Muscle of leg (tissue), 11 donors: ENCODE results near the gene ADGRA1. TPM values are rescaled to one million over a fixed set of nuclear protein-coding genes. Genes with fewer than 3 reads are reported as not detected.
"Not testable (repeated sequence)": the region's sequence is repeated elsewhere in the genome, so short reads cannot be mapped to it uniquely, and the experiment has no call there.

ENCODE experiments used
- DNase-seq: peaks from one replicate; pipeline ENCODE4 v3.0.0; 2013
- H3K27ac ChIP-seq: one replicate; pipeline ENCODE4 v1.5.1; 2013; ENCODE audit warnings: mild to moderate bottlenecking, low read length, control low read depth
- H3K27me3 ChIP-seq: one replicate; pipeline ENCODE4 v1.6.1; 2013; ENCODE audit warnings: low read length; ENCODE audit not compliant: control insufficient read depth, insufficient read depth
- H3K36me3 ChIP-seq: one replicate; pipeline ENCODE4 v1.6.1; 2013; ENCODE audit warnings: low read length; ENCODE audit not compliant: control insufficient read depth, insufficient read depth
- H3K4me1 ChIP-seq: one replicate; pipeline ENCODE4 v1.6.1; 2013; ENCODE audit warnings: low read length; ENCODE audit not compliant: control insufficient read depth, insufficient read depth
- H3K4me3 ChIP-seq: one replicate; pipeline ENCODE4 v1.5.1; 2013; ENCODE audit warnings: low read length, control low read depth
- H3K9me3 ChIP-seq: replicated peaks from 2 replicates; pipeline ENCODE4 v1.6.1; 2013; ENCODE audit warnings: low read depth, low read length; ENCODE audit not compliant: control insufficient read depth
- WGBS: methylation state at CpG from one replicate; pipeline ENCODE4 v1.1.5; 2013; ENCODE audit warnings: missing lambda C conversion rate; ENCODE audit not compliant: insufficient coverage; 5-methylcytosine and 5-hydroxymethylcytosine counted together
- polyA plus RNA-seq, 8 donors: library from polyadenylated mRNA; unstranded; fragments of 120-200 nt; gene quantifications; one replicate each; pipeline versions ENCODE4 v1.2.1 to v1.2.3, GENCODE V29; 2013; ENCODE audit warnings: inconsistent platforms in 1 of 8, low replicate concordance in 1 of 8; ENCODE audit not compliant: insufficient read length in 8 of 8, insufficient read depth in 1 of 8
- total RNA-seq: library from RNA; stranded (reverse); fragments of 120-200 nt; gene quantifications from one replicate; pipeline ENCODE4 v1.2.4, GENCODE V29; 2013

ADGRA1 gene
- total and polyA plus RNA-seq, 9 donors = 0.80 to 3.5 (median 2.9) TPM

DNA sequence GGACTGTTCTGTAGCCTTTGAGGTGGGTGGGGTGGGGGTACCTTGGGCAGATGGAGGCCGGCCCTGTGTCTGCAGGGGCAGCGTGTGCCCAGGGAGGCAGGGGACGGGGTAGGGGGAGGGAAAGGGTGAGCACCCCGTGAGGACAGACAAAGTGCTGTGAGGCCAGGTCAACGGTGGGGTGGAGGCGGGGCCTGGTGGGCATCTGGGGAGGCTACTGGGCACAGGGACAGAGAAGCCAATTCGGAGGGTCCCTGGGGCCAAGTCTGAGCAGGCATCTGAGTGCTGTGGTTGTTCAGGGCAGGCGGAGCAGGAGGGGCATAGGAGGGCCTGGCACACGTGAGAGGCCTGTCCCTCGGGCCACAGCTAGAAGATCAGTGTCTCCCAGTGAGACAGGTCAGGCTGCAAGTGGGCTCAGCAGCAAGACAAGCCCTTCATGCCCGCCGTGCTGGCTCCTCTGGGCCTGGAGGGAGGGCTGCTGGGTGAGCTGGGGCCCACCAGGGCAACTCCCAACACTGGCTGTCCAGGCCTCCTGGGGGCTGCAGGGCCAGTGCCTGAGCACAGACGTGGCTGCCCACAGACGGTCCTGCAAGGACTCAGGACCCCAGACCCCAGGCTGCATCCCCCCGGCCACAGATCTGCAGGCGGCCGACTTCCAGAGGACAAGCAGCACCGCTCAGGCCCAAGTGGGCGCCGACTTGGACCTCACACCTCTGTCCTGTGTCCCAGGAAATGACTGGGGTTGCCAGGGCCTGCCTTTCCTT lies 45.9 kb downstream of the ADGRA1 start:
- DNase-seq = no peak
- Histone ChIP-seq H3K4me1 (no peaks in the 10 kb centered on the region), H3K27me3 (no peaks in the 10 kb centered on the region), H3K27ac (no peak overlapping the region), H3K4me3 (no peak overlapping the region), H3K36me3 (no peaks in the 10 kb centered on the region), H3K9me3 (no peaks in the 10 kb centered on the region)
- WGBS = 79% methylated on average over 19 of the region's 20 CpGs

DNA sequence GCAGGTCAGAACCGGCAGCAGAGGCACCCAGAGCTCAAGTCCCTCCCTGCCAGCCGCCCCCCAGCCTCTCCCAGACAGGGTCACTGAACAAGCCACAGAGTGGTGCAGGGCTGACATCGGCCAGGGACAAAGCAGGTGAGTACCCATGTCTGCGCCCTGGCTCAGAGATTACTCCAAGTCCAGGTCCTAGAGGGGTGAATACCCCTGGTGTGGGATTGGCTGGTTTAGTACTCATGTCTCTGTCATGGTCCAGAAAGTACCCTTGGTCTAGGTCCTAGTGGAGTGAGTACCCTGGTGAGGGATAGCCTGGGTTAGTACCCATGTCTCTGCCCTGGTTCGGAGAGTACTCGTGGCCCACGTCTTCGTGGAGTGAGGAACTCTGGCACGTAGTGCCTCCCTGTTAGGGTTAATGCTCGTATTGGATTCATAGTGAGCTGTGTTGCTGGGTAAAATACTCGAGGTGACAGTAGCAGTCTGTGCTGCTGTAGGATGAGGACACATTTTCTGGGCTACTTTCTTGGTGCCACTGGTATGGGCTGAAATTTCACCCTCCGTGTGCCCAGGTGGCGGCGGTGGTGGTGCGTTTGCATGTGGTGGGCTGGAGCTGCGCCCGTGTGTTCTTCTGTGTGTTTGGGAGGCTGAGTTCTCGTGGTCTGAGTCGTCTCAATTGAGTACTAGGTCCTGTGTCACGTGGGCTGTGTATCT lies 46.8 kb downstream of the ADGRA1 start:
- Histone ChIP-seq H3K36me3 (no peaks in the 10 kb centered on the region), H3K27ac (no peak overlapping the region), H3K27me3 (peaks cover 1% of the 10 kb centered on the region), H3K9me3 (no peaks in the 10 kb centered on the region), H3K4me1 (no peaks in the 10 kb centered on the region), H3K4me3 (no peak overlapping the region)
- 62% methylated on average over 19 of the region's 20 CpGs for WGBS
- no peak for DNase-seq

DNA sequence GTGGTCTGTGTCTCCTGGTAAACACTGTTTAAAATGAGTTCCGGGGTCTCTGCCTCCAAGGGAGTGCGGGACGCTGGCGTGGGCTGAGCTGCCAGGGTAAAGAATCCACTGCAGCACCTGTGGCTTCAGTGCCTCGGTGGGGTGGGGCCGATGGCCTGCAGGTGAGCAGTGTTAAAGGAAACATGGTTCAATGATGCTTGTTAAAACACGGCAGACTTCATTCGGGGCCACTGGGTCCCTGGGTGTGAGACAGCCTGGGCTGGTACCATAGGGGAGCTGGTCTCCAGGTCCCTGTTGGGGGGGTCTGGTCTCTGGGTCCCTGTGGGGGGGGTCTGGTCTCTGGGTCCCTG lies 47.4 kb downstream of the ADGRA1 start:
- Histone ChIP-seq H3K4me1 (no peaks in the 10 kb centered on the region), H3K27ac (no peak overlapping the region), H3K36me3 (no peaks in the 10 kb centered on the region), H3K27me3 (peaks cover 4% of the 10 kb centered on the region), H3K4me3 (no peak overlapping the region), H3K9me3 (no peaks in the 10 kb centered on the region)
- WGBS = 82% methylated on average over 6 of the region's 8 CpGs
- DNase-seq = no peak

DNA sequence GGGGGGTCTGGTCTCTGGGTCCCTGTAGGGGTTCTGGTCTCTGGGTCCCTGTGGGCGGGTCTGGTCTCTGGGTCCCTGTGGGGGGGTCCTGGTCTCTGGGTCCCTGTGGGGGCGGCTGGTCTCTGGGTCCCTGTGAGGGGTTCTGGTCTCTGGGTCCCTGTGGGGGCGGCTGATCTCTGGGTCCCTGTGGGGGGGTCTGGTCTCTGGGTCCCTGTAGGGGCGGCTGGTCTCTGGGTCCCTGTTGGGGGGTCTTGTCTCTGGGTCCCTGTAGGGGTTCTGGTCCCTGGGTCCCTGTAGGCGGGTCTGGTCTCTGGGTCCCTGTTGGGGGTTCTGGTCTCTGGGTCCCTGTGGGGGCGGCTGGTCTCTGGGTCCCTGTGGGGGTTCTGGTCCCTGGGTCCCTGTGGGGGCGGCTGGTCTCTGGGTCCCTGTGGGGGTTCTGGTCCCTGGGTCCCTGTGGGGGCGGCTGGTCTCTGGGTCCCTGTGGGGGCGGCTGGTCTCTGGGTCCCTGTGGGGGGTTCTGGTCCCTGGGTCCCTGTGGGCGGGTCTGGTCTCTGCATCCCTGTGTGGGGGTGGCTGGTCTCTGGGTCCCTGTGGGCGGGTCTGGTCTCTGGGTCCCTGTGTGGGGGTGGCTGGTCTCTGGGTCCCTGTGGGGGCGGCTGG lies 49.9 kb downstream of the ADGRA1 start:
- no CpG with 5 or more reads among the region's 12 CpGs for WGBS
- peaks cover 16% of the 10 kb centered on the region for H3K27me3 ChIP-seq
- not testable (repeated sequence) for H3K4me3 ChIP-seq, H3K4me1 ChIP-seq, H3K9me3 ChIP-seq, H3K27ac ChIP-seq, H3K36me3 ChIP-seq, DNase-seq

DNA sequence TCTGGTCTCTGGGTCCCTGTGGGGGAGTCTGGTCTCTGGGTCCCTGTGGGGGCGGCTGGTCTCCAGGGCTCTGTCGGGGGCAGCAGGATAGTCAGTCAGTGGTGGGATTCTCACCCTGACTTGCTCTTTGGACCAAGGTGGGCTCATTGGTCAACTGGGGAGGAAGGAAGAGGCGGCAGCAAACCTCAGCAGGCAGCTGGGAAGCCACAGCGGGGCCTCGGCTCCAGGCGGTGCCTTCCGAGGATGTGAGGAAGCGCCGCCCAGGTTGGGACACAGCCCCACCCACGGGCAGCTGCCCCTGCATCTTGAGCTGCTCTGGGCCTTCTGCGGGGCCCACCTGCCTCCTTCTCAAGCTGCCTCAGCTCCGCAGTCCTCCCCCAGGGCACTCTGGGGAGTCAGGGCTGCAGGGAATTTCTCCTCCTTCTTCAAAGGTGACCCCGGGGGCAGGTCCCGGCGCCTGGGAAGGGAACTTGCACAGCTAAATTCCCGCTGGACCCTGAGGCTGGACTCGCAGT lies 51.9 kb downstream of the ADGRA1 start:
- no peak for DNase-seq
- H3K27me3 ChIP-seq = peaks cover 21% of the 10 kb centered on the region
- 46% methylated on average over 12 of the region's 17 CpGs for WGBS

DNA sequence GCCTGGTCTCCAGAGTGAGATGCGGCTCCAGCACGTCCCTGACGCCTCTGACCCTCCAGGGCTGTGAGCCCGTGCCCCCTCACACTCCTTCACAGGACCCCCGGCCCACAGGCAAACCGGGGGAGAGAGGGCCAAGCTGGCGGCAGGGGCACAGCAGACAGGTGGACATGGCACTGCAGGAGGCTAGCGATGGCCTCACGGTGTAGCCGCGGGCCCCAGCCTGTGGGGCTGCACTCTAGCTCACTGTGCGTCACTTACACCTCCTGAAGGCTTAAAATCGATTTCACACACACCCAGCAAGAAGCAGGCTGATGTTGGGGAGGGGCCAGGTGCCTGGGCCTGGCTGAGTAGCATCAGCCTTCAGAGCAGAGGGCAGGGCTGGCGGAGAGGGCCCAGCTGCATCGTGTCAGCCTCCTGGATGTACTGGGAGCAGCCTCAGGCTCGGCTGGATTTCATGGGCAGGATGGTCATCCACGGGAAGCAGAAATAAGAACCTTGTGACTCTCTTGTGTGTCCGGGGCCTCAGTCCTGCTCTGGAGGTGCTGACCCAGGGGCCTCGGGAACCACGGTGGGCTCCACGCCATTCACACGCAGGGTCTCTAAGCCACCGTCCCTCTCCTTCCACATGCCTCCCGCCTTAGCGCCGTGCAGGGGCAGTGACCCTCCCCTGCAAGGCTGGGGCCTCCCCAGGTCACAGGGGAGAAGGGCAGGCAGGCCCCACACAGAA lies 52.9 kb downstream of the ADGRA1 start:
- WGBS = 47% methylated on average over 19 of the region's 26 CpGs
- H3K27me3 ChIP-seq = peaks cover 26% of the 10 kb centered on the region
- no peak for DNase-seq

More for the DNA sequence above, 51.9 kb downstream of the ADGRA1 start:
- no peaks in the 10 kb centered on the region for H3K36me3 ChIP-seq
- H3K27ac ChIP-seq = no peak overlapping the region
- H3K4me1 ChIP-seq = peaks cover 5% of the 10 kb centered on the region
- no peaks in the 10 kb centered on the region for H3K9me3 ChIP-seq
- H3K4me3 ChIP-seq = no peak overlapping the region

DNA sequence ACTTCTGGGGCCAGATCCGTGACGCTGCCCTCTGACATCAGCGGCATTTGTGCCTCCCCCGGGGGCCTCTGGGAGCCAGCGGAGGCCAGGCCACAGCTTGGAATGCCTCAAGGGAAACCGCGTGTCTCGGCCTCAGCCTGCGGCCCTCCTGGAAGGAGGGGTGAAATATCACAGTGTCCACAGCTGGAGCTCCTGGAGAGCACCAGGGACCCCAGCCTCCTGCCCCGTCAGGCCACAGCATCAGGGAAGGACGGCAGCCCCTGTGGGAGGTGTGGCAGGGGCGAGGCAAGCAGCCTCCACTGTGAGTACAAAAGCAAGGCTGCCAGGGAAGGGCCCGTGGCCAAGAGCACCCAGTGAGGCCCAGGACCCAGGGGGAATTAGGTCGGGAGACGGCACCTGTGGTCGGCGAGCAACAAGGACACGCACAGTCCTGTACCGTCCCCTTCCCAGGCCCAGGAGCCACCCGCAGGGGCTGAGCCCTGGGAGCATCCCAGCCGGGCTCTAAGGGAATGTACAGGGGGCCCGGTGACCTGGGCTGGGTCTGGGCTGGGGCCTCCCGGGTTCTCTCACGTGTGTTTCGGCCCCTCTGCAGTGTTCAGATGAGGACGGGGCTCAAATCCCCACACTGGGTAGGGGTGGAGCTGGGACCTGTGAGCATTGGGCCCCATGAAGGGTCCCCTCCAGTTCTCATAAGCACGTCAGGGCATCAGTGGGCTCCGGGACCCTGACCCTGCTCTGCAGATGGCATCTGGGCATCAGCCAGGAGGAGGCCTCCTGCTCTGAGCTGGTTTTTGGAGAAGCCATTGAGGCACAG lies 53.6 kb downstream of the ADGRA1 start:
- no peaks in the 10 kb centered on the region for H3K36me3 ChIP-seq
- no peaks in the 10 kb centered on the region for H3K9me3 ChIP-seq
- DNase-seq = no peak
- H3K27me3 ChIP-seq = peaks cover 26% of the 10 kb centered on the region
- H3K4me3 ChIP-seq = no peak overlapping the region
- peaks cover 5% of the 10 kb centered on the region for H3K4me1 ChIP-seq
- WGBS = 64% methylated on average over 21 of the region's 28 CpGs
- H3K27ac ChIP-seq = no peak overlapping the region

More for the DNA sequence above, 52.9 kb downstream of the ADGRA1 start:
- no peaks in the 10 kb centered on the region for H3K9me3 ChIP-seq
- H3K4me3 ChIP-seq = no peak overlapping the region
- no peaks in the 10 kb centered on the region for H3K36me3 ChIP-seq
- no peak overlapping the region for H3K27ac ChIP-seq
- H3K4me1 ChIP-seq = peaks cover 5% of the 10 kb centered on the region

DNA sequence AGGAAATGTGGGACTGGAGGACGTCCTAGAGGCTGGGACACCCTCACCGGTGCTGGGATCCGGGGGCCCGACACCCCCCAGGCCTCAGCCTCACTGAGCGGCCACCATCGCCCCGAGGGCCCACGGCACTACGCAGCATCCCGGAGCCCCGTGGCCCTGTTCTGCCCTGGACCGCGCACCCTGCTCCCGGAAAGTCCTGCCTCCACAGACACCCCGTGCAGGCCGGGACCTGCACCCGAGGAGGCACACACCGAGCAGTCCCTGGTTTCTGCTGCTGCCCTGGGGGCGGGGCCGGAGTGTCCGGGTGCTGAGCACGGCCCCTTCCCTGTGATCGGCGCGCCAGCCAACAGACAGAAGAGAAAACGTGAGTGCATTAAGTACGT lies 54.2 kb downstream of the ADGRA1 start:
- no peak overlapping the region for H3K4me3 ChIP-seq
- peaks cover 5% of the 10 kb centered on the region for H3K4me1 ChIP-seq
- DNase-seq = no peak
- no peak overlapping the region for H3K27ac ChIP-seq
- 81% methylated on average over 27 of the region's 27 CpGs for WGBS
- H3K36me3 ChIP-seq = no peaks in the 10 kb centered on the region
- H3K27me3 ChIP-seq = peaks cover 26% of the 10 kb centered on the region
- H3K9me3 ChIP-seq = no peaks in the 10 kb centered on the region

DNA sequence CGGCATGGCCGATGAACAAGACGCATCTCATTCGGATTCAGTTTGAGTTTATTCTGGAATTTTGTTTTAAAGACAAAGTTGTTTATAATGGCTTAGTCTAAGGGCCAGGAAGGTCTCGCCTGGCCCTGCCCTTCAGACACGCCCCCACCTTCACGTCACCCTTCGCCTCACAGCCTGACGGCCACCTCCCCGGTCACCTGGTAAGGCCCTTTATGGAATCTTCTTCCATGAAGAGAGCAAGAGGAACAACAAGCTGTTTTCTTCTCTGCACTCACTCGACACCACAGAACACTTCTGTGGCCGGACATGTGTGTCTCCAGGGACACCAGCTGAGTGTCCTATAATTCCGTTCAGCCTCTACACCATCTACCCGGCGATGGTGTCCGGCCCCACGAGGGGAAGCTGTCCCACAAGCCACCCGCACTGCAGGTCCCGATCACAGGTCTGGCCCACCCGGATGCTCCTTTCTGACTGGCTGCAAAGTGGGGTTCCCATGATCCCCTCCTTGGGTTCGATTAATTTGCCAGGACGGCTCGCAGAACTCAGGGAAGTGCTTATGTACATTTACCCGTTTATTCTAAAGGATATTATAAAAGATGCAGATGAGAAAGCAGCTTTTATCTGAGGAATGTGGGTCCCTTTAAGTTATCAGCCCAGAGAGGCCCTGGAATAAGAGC lies 54.9 kb downstream of the ADGRA1 start:
- WGBS = 72% methylated on average over 17 of the region's 24 CpGs
- H3K27ac ChIP-seq = no peak overlapping the region
- H3K4me1 ChIP-seq = peaks cover 5% of the 10 kb centered on the region
- no peak overlapping the region for H3K4me3 ChIP-seq
- H3K9me3 ChIP-seq = no peaks in the 10 kb centered on the region
- H3K27me3 ChIP-seq = peaks cover 26% of the 10 kb centered on the region
- no peaks in the 10 kb centered on the region for H3K36me3 ChIP-seq
- DNase-seq = no peak
